Chondrocyte (in vitro differentiated cells): ENCODE results near the gene ADCY5. TPM values are rescaled to one million over a fixed set of nuclear protein-coding genes. Genes with fewer than 3 reads are reported as not detected.

Experiments used
- DNase-seq: peaks from one replicate; pipeline ENCODE4 v3.0.0; 2021; ENCODE audit warnings: mixed read lengths, low spot score
- H3K27ac Mint-ChIP-seq: one replicate; pipeline ENCODE4 v1.8.0; 2021; ENCODE audit warnings: mild to moderate bottlenecking, moderate library complexity, mixed read lengths; ENCODE audit not compliant: unreplicated experiment
- H3K27me3 Mint-ChIP-seq: 2 replicates; pipeline ENCODE4 v1.8.0; 2021; ENCODE audit warnings: low read depth, mixed read lengths
- H3K36me3 Mint-ChIP-seq: 2 replicates; pipeline ENCODE4 v1.8.0; 2021; ENCODE audit warnings: low read depth, mixed read lengths
- H3K4me1 Mint-ChIP-seq: 2 replicates; pipeline ENCODE4 v1.8.0; 2021; ENCODE audit warnings: low read depth, mild to moderate bottlenecking, mixed read lengths
- H3K4me3 Mint-ChIP-seq: one replicate; pipeline ENCODE4 v1.8.0; 2021; ENCODE audit warnings: mild to moderate bottlenecking, moderate library complexity, mixed read lengths; ENCODE audit not compliant: unreplicated experiment
- H3K9me3 Mint-ChIP-seq: 2 replicates; pipeline ENCODE4 v1.8.0; 2021; ENCODE audit warnings: low read depth, mixed read lengths
- CTCF ChIP-seq: fragments of 200-600 bp; sonication (generic); IDR thresholded peaks from 2 replicates; pipeline ENCODE4 v1.5.0; 2021; ENCODE audit warnings: antibody characterized with exemption, mild to moderate bottlenecking, moderate library complexity
- total RNA-seq: library from RNA; stranded (reverse); gene quantifications from 3 replicates; pipeline ENCODE4 v1.2.1, GENCODE V29; 2021

Gene ADCY5
- total RNA-seq, 1 donor from 2014 or later: 8.0 TPM

- Mint-ChIP-seq H3K27me3 (peaks cover 50% of the 10 kb centered on the region), H3K9me3 (peaks cover 10% of the 10 kb centered on the region), H3K27ac (no peak overlapping the region), H3K4me1 (peaks cover 42% of the 10 kb centered on the region), H3K36me3 (peaks cover 20% of the 10 kb centered on the region), H3K4me3 (no peak overlapping the region)
- no peak for TF ChIP-seq CTCF
- DNase-seq: no peak
Observed at GRCh38 chr3:123352134-123352554, 96.7 kb downstream of the ADCY5 start.

GRCh38 chr3:123351501-123351900 is 97.4 kb downstream of the ADCY5 start:
- H3K9me3 Mint-ChIP-seq: peaks cover 10% of the 10 kb centered on the region
- no peak overlapping the region for H3K27ac Mint-ChIP-seq
- DNase-seq: no peak
- H3K4me1 Mint-ChIP-seq: peaks cover 43% of the 10 kb centered on the region
- H3K36me3 Mint-ChIP-seq: peaks cover 17% of the 10 kb centered on the region
- H3K4me3 Mint-ChIP-seq: no peak overlapping the region
- peaks cover 54% of the 10 kb centered on the region for H3K27me3 Mint-ChIP-seq
- no peak for TF ChIP-seq CTCF

GRCh38 chr3:123350971-123351370 is 97.9 kb downstream of the ADCY5 start:
- H3K27ac Mint-ChIP-seq: no peak overlapping the region
- TF ChIP-seq CTCF: no peak
- H3K36me3 Mint-ChIP-seq: peaks cover 16% of the 10 kb centered on the region
- peaks cover 54% of the 10 kb centered on the region for H3K27me3 Mint-ChIP-seq
- peaks cover 10% of the 10 kb centered on the region for H3K9me3 Mint-ChIP-seq
- H3K4me3 Mint-ChIP-seq: no peak overlapping the region
- peaks cover 45% of the 10 kb centered on the region for H3K4me1 Mint-ChIP-seq
- DNase-seq: no peak

GRCh38 chr3:123349566-123350435 is 99.1 kb downstream of the ADCY5 start:
- Mint-ChIP-seq H3K9me3 (peaks cover 7% of the 10 kb centered on the region), H3K4me3 (no peak overlapping the region), H3K27ac (peak overlapping the region; percentile 17), H3K4me1 (peaks cover 52% of the 10 kb centered on the region), H3K27me3 (peaks cover 51% of the 10 kb centered on the region), H3K36me3 (peaks cover 13% of the 10 kb centered on the region)
- DNase-seq: no peak
- no peak for TF ChIP-seq CTCF

- no peak overlapping the region for H3K27ac Mint-ChIP-seq
- peaks cover 47% of the 10 kb centered on the region for H3K27me3 Mint-ChIP-seq
Observed at GRCh38 chr3:123349201-123349535, 99.7 kb downstream of the ADCY5 start.

More at GRCh38 chr3:123349201-123349535, 99.7 kb downstream of the ADCY5 start:
- Mint-ChIP-seq H3K9me3 (peaks cover 1% of the 10 kb centered on the region), H3K4me1 (peaks cover 58% of the 10 kb centered on the region), H3K36me3 (peaks cover 9% of the 10 kb centered on the region), H3K4me3 (no peak overlapping the region)
- TF ChIP-seq CTCF: no peak
- no peak for DNase-seq
